Suprapubic skin (tissue), 4 donors: ENCODE measurements around the gene ARHGEF17.

Experiments used
- POLR2A ChIP-seq, 2 donors: fragments of 450-650 bp; IDR thresholded peaks; one replicate each; pipeline ENCODE4 v1.6.1; 2017; ENCODE audit warnings: antibody characterized with exemption in 2 of 2, mild to moderate bottlenecking in 2 of 2, moderate library complexity in 2 of 2
- POLR2AphosphoS5 ChIP-seq, 3 donors: sonication (generic); formaldehyde crosslinking; IDR thresholded peaks; one replicate each; pipeline ENCODE4 v1.6.1; 2017; ENCODE audit warnings: antibody characterized with exemption in 3 of 3
- TF ChIP-seq, protein P1 (sequence below), 2 donors: fragments of 200-600 bp in 1 of 2; fragments of 450-650 bp in 1 of 2; sonication (generic) in 1 of 2; IDR thresholded peaks; one replicate each; pipeline ENCODE4 v1.5.1; 2016 to 2019; ENCODE audit warnings: antibody characterized with exemption in 2 of 2, mild to moderate bottlenecking in 1 of 2, moderate library complexity in 1 of 2

DNA sequence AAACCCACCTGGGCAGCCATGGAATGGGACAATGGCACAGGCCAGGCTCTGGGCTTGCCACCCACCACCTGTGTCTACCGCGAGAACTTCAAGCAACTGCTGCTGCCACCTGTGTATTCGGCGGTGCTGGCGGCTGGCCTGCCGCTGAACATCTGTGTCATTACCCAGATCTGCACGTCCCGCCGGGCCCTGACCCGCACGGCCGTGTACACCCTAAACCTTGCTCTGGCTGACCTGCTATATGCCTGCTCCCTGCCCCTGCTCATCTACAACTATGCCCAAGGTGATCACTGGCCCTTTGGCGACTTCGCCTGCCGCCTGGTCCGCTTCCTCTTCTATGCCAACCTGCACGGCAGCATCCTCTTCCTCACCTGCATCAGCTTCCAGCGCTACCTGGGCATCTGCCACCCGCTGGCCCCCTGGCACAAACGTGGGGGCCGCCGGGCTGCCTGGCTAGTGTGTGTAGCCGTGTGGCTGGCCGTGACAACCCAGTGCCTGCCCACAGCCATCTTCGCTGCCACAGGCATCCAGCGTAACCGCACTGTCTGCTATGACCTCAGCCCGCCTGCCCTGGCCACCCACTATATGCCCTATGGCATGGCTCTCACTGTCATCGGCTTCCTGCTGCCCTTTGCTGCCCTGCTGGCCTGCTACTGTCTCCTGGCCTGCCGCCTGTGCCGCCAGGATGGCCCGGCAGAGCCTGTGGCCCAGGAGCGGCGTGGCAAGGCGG is 11.4 kb upstream of the ARHGEF17 start:
- TF ChIP-seq, protein P1, sequence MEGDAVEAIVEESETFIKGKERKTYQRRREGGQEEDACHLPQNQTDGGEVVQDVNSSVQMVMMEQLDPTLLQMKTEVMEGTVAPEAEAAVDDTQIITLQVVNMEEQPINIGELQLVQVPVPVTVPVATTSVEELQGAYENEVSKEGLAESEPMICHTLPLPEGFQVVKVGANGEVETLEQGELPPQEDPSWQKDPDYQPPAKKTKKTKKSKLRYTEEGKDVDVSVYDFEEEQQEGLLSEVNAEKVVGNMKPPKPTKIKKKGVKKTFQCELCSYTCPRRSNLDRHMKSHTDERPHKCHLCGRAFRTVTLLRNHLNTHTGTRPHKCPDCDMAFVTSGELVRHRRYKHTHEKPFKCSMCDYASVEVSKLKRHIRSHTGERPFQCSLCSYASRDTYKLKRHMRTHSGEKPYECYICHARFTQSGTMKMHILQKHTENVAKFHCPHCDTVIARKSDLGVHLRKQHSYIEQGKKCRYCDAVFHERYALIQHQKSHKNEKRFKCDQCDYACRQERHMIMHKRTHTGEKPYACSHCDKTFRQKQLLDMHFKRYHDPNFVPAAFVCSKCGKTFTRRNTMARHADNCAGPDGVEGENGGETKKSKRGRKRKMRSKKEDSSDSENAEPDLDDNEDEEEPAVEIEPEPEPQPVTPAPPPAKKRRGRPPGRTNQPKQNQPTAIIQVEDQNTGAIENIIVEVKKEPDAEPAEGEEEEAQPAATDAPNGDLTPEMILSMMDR (IDR thresholded peaks at IDR 0.05) = no peak
- no peak for TF ChIP-seq POLR2A (IDR thresholded peaks at IDR 0.05)
- TF ChIP-seq POLR2AphosphoS5 (IDR thresholded peaks at IDR 0.05) = no peak
